GM12891 (cell line): ENCODE results near the gene RUNX3.

Experiments used
- DNase-seq: peaks from one replicate; pipeline ENCODE4 v3.0.0; 2011; ENCODE audit warnings: low spot score; ENCODE audit not compliant: insufficient read length
- FAIRE-seq: peaks from 2 replicates; lab custom pipeline; 2011; peaks lifted over from hg19 to GRCh38; lab: Jason Lieb, UNC
- PAX5 ChIP-seq: IDR thresholded peaks from 2 replicates; pipeline ENCODE4 v1.6.1; 2011; ENCODE audit warnings: low read length, moderate library complexity, mild to moderate bottlenecking; ENCODE audit not compliant: insufficient read depth, severe bottlenecking
- POLR2A ChIP-seq: IDR thresholded peaks from 2 replicates; pipeline ENCODE4 v1.6.1; 2011; ENCODE audit warnings: low read depth, low read length, control low read depth
- POLR2AphosphoS5 ChIP-seq: IDR thresholded peaks from 2 replicates; pipeline ENCODE4 v1.6.1; 2011; ENCODE audit warnings: low read depth, low read length, control low read depth
- POU2F2 ChIP-seq: IDR thresholded peaks from 2 replicates; pipeline ENCODE4 v1.6.1; 2011; ENCODE audit warnings: low read depth, mild to moderate bottlenecking, control low read depth, low read length, moderate library complexity
- SPI1 ChIP-seq: IDR thresholded peaks from 2 replicates; pipeline ENCODE4 v1.6.1; 2011; ENCODE audit warnings: low read depth, low read length, control low read depth
- TAF1 ChIP-seq: IDR thresholded peaks from 2 replicates; pipeline ENCODE4 v1.6.1; 2011; ENCODE audit warnings: low read depth, low read length, control low read depth

RUNX3 gene

GRCh38 chr1:24903955-24904730 is 25.9 kb downstream of the RUNX3 start:
- DNase-seq = no peak
- FAIRE-seq = no peak
- TF ChIP-seq POLR2AphosphoS5 (peak; percentile 25), PAX5 (no peak), SPI1 (no peak), POU2F2 (no peak), TAF1 (no peak), POLR2A (no peak)

GRCh38 chr1:24903560-24903954 is 26.5 kb downstream of the RUNX3 start:
- no peak for DNase-seq
- no peak for FAIRE-seq
- TF ChIP-seq POLR2AphosphoS5 (0 out of 2 replicates have a peak, but pooled peaks have one; percentile 22), TAF1 (no peak)

- peak; percentile 42 for TF ChIP-seq POLR2A
- no peak for TF ChIP-seq POU2F2
- FAIRE-seq = no peak
- no peak for DNase-seq
These were observed 27.0 kb downstream of the RUNX3 start for GRCh38 chr1:24903011-24903461.

- no peak for FAIRE-seq
- DNase-seq = no peak
- TF ChIP-seq POLR2AphosphoS5 (no peak), SPI1 (no peak), POU2F2 (no peak), PAX5 (no peak), POLR2A (no peak), TAF1 (no peak)
These were observed 27.6 kb downstream of the RUNX3 start for GRCh38 chr1:24902471-24902891.

- FAIRE-seq (no peak), DNase-seq (no peak)
- no peak; the same call in 1 of the 2 replicates for TF ChIP-seq POLR2A
- 0 out of 2 replicates have a peak, but pooled peaks have one; percentile 10 for TF ChIP-seq POU2F2
- TF ChIP-seq TAF1 = no peak
These were observed 28.1 kb downstream of the RUNX3 start for GRCh38 chr1:24901791-24902470.

GRCh38 chr1:24900985-24901781 is 28.9 kb downstream of the RUNX3 start:
- TF ChIP-seq POLR2AphosphoS5 (0 out of 2 replicates have a peak, but pooled peaks have one; percentile 53), PAX5 (no peak)
- peak; percentile 31 for FAIRE-seq
- no peak for DNase-seq

GRCh38 chr1:24900486-24900849 is 29.6 kb downstream of the RUNX3 start:
- no peak for FAIRE-seq
- no peak for DNase-seq
- peak; percentile 71; the same call in 1 of the 2 replicates for TF ChIP-seq POLR2A
- peak; percentile 34; the same call in 1 of the 2 replicates for TF ChIP-seq POU2F2
- peak; percentile 69 for TF ChIP-seq POLR2AphosphoS5
- TF ChIP-seq SPI1 = no peak

- peak; percentile 74 for TF ChIP-seq POLR2A
- TF ChIP-seq POU2F2 = no peak; the same call in 1 of the 2 replicates
- peak; percentile 69 for FAIRE-seq
- no peak for DNase-seq
These were observed 30.2 kb downstream of the RUNX3 start for GRCh38 chr1:24899581-24900485.

- DNase-seq (no peak), FAIRE-seq (peak; percentile 56)
These were observed 31.1 kb downstream of the RUNX3 start for GRCh38 chr1:24898909-24899439.

More at GRCh38 chr1:24898909-24899439, 31.1 kb downstream of the RUNX3 start:
- peak; percentile 44 for TF ChIP-seq POLR2A
- TF ChIP-seq TAF1 = 0 out of 2 replicates have a peak, but pooled peaks have one; percentile 29
- no peak for TF ChIP-seq PAX5
- TF ChIP-seq SPI1 = no peak
- peak; percentile 72; the same call in 1 of the 2 replicates for TF ChIP-seq POU2F2
- TF ChIP-seq POLR2AphosphoS5 = no peak; the same call in 1 of the 2 replicates
